ENCODE measurements around the gene EFNA3. TPM values are rescaled to one million over a fixed set of nuclear protein-coding genes. Genes with fewer than 3 reads are reported as not detected.

Gene EFNA3
- total and polyA plus RNA-seq, 2 donors (not counting 3 experiments of a cell fraction or from before 2014, with no cell fraction given) = 2.2 to 2.5 TPM

GRCh38 chr1:155113450-155113980 is 34.9 kb downstream of the EFNA3 start:
- Histone ChIP-seq H3K4me1 (ENCODE audit: control insufficient read depth, extremely low read depth, insufficient read depth, low read length) (no peaks in the 10 kb centered on the region), H3K4me2 (ENCODE audit: insufficient read depth, low read length) (no peak overlapping the region), H3K4me3 (replicated peaks in 1 of 3; ENCODE audit: insufficient read depth in 1 of 3, low read depth in 1 of 3, low read length in 3 of 3) (no peak overlapping the region), H3K9me1 (replicated peaks; ENCODE audit: control insufficient read depth, extremely low read depth, insufficient read depth, low read length) (no peaks in the 10 kb centered on the region), H3K79me2 (ENCODE audit: control insufficient read depth, insufficient read depth, low read length) (no peaks in the 10 kb centered on the region), H3K9me3 (replicated peaks; ENCODE audit: control insufficient read depth, insufficient read depth, low read length) (no peaks in the 10 kb centered on the region), H3K9ac (replicated peaks; ENCODE audit: extremely low read depth, insufficient read depth, low read length) (no peak overlapping the region), H3K27ac (ENCODE audit: insufficient read depth, low read depth, low read length) (no peak overlapping the region), H2AFZ (ENCODE audit: low read depth, low read length) (no peak overlapping the region), H4K20me1 (replicated peaks; ENCODE audit: control insufficient read depth, extremely low read depth, insufficient read depth, low read length) (no peaks in the 10 kb centered on the region), H3K36me3 (ENCODE audit: control insufficient read depth in 2 of 2, extremely low read depth in 1 of 2, insufficient read depth in 2 of 2, low read length in 2 of 2) (no peaks in the 10 kb centered on the region), H3K27me3 (ENCODE audit: control insufficient read depth in 2 of 2, insufficient read depth in 2 of 2, low read length in 2 of 2) (peaks cover 0 to under 1% of the 10 kb centered on the region in 2 experiments)
- intact Hi-C loops (cut with micrococcal nuclease) (no loop called here), dilution Hi-C loops (cut with MboI; ENCODE audit: extremely low pct_ligation_motif_present, low sequenced_read_pairs) (no loop called here)
- POLR2A ChIA-PET = no interaction called here
- CTCF ChIA-PET = interaction anchor here (0.8 kb wide), 1 partner anchor 54 kb away, joined by 3 read pairs; no protein-coding TSS in a partner anchor
- FAIRE-seq = no peak
- DNase-seq (ENCODE audit: low read depth, low spot score) = no peak
- TF ChIP-seq MYC (IDR thresholded peaks at IDR 0.05; ENCODE audit: low read depth, low read length) (no peak), POLR2A (IDR thresholded peaks at IDR 0.05; ENCODE audit: low read depth, low read length) (no peak), EZH2 (IDR thresholded peaks at IDR 0.05; ENCODE audit: borderline replicate concordance, low read depth, low read length, severe bottlenecking) (no peak), MAX (IDR thresholded peaks at IDR 0.05; ENCODE audit: insufficient read depth, insufficient read length) (no peak), GATA2 (IDR thresholded peaks at IDR 0.05; ENCODE audit: insufficient read depth, insufficient read length, low read depth, low read length) (no peak)
- no TSS peak for BruUV-seq (replicated peaks)

GRCh38 chr1:155116113-155116764 is 37.6 kb downstream of the EFNA3 start:
- Histone ChIP-seq H3K9ac (replicated peaks; ENCODE audit: extremely low read depth, insufficient read depth, low read length) (no peak overlapping the region), H3K9me3 (replicated peaks; ENCODE audit: control insufficient read depth, insufficient read depth, low read length) (no peaks in the 10 kb centered on the region), H3K4me2 (ENCODE audit: insufficient read depth, low read length) (no peak overlapping the region), H3K27me3 (ENCODE audit: control insufficient read depth in 2 of 2, insufficient read depth in 2 of 2, low read length in 2 of 2) (peaks cover 0 to 4% of the 10 kb centered on the region in 2 experiments), H3K79me2 (ENCODE audit: control insufficient read depth, insufficient read depth, low read length) (no peaks in the 10 kb centered on the region), H4K20me1 (replicated peaks; ENCODE audit: control insufficient read depth, extremely low read depth, insufficient read depth, low read length) (no peaks in the 10 kb centered on the region), H2AFZ (ENCODE audit: low read depth, low read length) (no peak overlapping the region), H3K4me1 (ENCODE audit: control insufficient read depth, extremely low read depth, insufficient read depth, low read length) (no peaks in the 10 kb centered on the region), H3K4me3 (replicated peaks in 1 of 3; ENCODE audit: insufficient read depth in 1 of 3, low read depth in 1 of 3, low read length in 3 of 3) (no peak overlapping the region), H3K27ac (ENCODE audit: insufficient read depth, low read depth, low read length) (no peak overlapping the region), H3K36me3 (ENCODE audit: control insufficient read depth in 2 of 2, extremely low read depth in 1 of 2, insufficient read depth in 2 of 2, low read length in 2 of 2) (no peaks in the 10 kb centered on the region), H3K9me1 (replicated peaks; ENCODE audit: control insufficient read depth, extremely low read depth, insufficient read depth, low read length) (no peaks in the 10 kb centered on the region)
- no peak for DNase-seq (ENCODE audit: low read depth, low spot score)
- no TSS peak for BruUV-seq (replicated peaks)
- dilution Hi-C loops (cut with MboI; ENCODE audit: extremely low pct_ligation_motif_present, low sequenced_read_pairs) (no loop called here), intact Hi-C loops (cut with micrococcal nuclease) (no loop called here)
- ChIA-PET CTCF (interaction anchor here (0.6 to 4.1 kb wide), 4 partner anchors 20 to 57 kb away, joined by 3 to 42 read pairs (median 9); partner anchors contain the start of gene KRTCAP2), POLR2A (no interaction called here)
- TF ChIP-seq CTCF (IDR thresholded peaks at IDR 0.05; ENCODE audit: extremely low read depth in 1 of 2, insufficient read depth in 1 of 2, low read depth in 1 of 2, low read length in 2 of 2) (no peak), MYC (IDR thresholded peaks at IDR 0.05; ENCODE audit: low read depth, low read length) (no peak), GATA2 (IDR thresholded peaks at IDR 0.05; ENCODE audit: insufficient read depth, insufficient read length, low read depth, low read length) (no peak), FOS (IDR thresholded peaks at IDR 0.05; ENCODE audit: borderline replicate concordance, insufficient read depth, low read length) (no peak), POLR2AphosphoS5 (IDR thresholded peaks at IDR 0.05; ENCODE audit: insufficient read depth, low read depth, low read length) (no peak), MAX (IDR thresholded peaks at IDR 0.05; ENCODE audit: insufficient read depth, insufficient read length) (no peak)
- no peak for FAIRE-seq

Data from endothelial cell of umbilical vein (primary cell).